Prostate gland (tissue), 2 donors: ENCODE results near the gene PRIMPOL. TPM values are rescaled to one million over a fixed set of nuclear protein-coding genes. Genes with fewer than 3 reads are reported as not detected.
"Not testable (repeated sequence)": the region's sequence is repeated elsewhere in the genome, so short reads cannot be mapped to it uniquely, and the experiment has no call there.

ENCODE experiments used
- DNase-seq: peaks from one replicate; pipeline ENCODE4 v3.0.0-alpha.2; 2019; ENCODE audit warnings: low spot score
- H3K27ac ChIP-seq, 2 donors: fragments of 200-600 bp; sonication (generic); 2 replicates each; pipeline ENCODE4 v1.5.1; 2017 to 2019
- H3K27me3 ChIP-seq: fragments of 200-600 bp; sonication (generic); replicated peaks from 2 replicates; pipeline ENCODE4 v1.5.1; 2019; ENCODE audit not compliant: insufficient read depth
- H3K36me3 ChIP-seq, 2 donors: fragments of 200-600 bp; sonication (generic); 1 replicate in 1 of 2; 2 replicates in 1 of 2; pipeline versions ENCODE4 v1.5.1 to v1.8.1; 2017 to 2019
- H3K4me1 ChIP-seq: fragments of 200-600 bp; sonication (generic); replicated peaks from 2 replicates; pipeline ENCODE4 v1.5.1; 2019
- H3K4me3 ChIP-seq, 2 donors: fragments of 200-600 bp; sonication (generic); 2 replicates each; pipeline ENCODE4 v1.5.1; 2017 to 2019
- H3K9me3 ChIP-seq: fragments of 200-600 bp; sonication (generic); 2 replicates; pipeline ENCODE4 v1.5.1; 2017
- POLR2A ChIP-seq: fragments of 450-650 bp; IDR thresholded peaks from one replicate; pipeline ENCODE4 v1.6.1; 2016; ENCODE audit warnings: antibody characterized with exemption, mild to moderate bottlenecking
- POLR2AphosphoS5 ChIP-seq: sonication (generic); formaldehyde crosslinking; IDR thresholded peaks from one replicate; pipeline ENCODE4 v1.6.1; 2017; ENCODE audit warnings: antibody characterized with exemption
- WGBS: methylation state at CpG from one replicate; pipeline ENCODE4 v1.1.5; 2018; 5-methylcytosine and 5-hydroxymethylcytosine counted together
- intact Hi-C: fragments of 100-400 bp; cut with DNase I; formaldehyde crosslinking; loops from one replicate; pipeline ENCODE4 v1.14.2; 2022
- total RNA-seq, 2 donors: library from RNA; depleted of rRNA; stranded (reverse); fragments of >200 nt; gene quantifications; one replicate each; pipeline ENCODE4 v1.1.0, GENCODE V29; 2016
- TF ChIP-seq, protein P1 (sequence below), 4 experiments: fragments of 200-600 bp in 2 of 4; fragments of 450-650 bp in 2 of 4; sonication (generic) in 2 of 4; IDR thresholded peaks; 1 replicate in 3 of 4; 2 replicates in 1 of 4; pipeline ENCODE4 v1.5.1; 2016 to 2019; ENCODE audit warnings: antibody characterized with exemption in 4 of 4, mild to moderate bottlenecking in 2 of 4, moderate library complexity in 2 of 4

Gene PRIMPOL
- total RNA-seq, 2 donors from 2014 or later = 14.3 to 28.6 TPM

DNA sequence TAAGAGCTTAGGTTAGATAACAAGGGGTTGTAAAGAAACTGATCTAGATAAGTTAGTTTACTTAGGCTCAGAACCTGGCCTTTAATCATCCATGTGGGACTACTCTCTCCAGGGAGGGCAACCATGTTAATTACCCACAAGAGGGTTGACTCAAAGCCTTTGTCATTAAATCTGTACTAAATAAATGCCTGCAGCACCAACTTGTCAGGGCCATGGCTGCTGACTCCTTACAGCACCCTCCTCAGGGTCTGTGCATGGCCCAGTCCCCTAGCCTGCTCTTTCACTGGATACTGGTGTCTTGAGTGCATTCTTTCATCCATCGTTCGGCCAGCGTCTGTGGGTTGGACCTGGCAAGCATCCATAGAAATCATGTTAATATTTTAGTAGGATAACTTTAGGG lies 35.0 kb upstream of the PRIMPOL start:
- TF ChIP-seq, protein P1, sequence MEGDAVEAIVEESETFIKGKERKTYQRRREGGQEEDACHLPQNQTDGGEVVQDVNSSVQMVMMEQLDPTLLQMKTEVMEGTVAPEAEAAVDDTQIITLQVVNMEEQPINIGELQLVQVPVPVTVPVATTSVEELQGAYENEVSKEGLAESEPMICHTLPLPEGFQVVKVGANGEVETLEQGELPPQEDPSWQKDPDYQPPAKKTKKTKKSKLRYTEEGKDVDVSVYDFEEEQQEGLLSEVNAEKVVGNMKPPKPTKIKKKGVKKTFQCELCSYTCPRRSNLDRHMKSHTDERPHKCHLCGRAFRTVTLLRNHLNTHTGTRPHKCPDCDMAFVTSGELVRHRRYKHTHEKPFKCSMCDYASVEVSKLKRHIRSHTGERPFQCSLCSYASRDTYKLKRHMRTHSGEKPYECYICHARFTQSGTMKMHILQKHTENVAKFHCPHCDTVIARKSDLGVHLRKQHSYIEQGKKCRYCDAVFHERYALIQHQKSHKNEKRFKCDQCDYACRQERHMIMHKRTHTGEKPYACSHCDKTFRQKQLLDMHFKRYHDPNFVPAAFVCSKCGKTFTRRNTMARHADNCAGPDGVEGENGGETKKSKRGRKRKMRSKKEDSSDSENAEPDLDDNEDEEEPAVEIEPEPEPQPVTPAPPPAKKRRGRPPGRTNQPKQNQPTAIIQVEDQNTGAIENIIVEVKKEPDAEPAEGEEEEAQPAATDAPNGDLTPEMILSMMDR (IDR thresholded peaks at IDR 0.05) = no peak
- TF ChIP-seq POLR2AphosphoS5 = no peak
- TF ChIP-seq POLR2A = no peak
- H3K9me3 ChIP-seq = no peaks in the 10 kb centered on the region
- no peaks in the 10 kb centered on the region for H3K4me1 ChIP-seq
- H3K27ac ChIP-seq = no peak overlapping the region
- H3K4me3 ChIP-seq = no peak overlapping the region
- intact Hi-C loops = no loop called here
- 94% methylated on average over 3 of the region's 3 CpGs for WGBS
- H3K27me3 ChIP-seq = no peaks in the 10 kb centered on the region
- no peak for DNase-seq
- H3K36me3 ChIP-seq = no peaks in the 10 kb centered on the region

DNA sequence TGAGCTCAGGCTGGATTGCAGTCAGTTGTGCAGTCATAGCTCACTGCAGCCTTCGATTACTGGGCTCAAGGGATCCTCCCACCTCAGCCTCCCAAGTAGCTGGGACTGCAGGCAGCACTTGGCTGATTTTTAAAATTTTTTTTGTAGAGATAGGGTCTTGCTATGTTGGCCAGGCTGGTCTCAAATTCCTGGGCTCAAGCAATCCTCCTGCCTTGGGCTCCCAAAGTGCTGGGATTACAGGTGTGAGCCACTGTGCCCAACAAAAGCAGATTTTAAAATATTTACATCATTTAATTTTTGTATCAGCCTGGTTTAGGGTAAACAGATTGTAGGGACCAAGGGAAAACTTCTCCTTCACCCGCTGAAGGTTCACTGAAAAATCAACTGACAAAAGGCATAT lies 33.4 kb upstream of the PRIMPOL start:
- H3K4me1 ChIP-seq, intact Hi-C loops, H3K27me3 ChIP-seq, DNase-seq, H3K4me3 ChIP-seq, H3K27ac ChIP-seq, H3K36me3 ChIP-seq, H3K9me3 ChIP-seq: not testable (repeated sequence)
- WGBS = 88% methylated on average over 2 of the region's 2 CpGs

DNA sequence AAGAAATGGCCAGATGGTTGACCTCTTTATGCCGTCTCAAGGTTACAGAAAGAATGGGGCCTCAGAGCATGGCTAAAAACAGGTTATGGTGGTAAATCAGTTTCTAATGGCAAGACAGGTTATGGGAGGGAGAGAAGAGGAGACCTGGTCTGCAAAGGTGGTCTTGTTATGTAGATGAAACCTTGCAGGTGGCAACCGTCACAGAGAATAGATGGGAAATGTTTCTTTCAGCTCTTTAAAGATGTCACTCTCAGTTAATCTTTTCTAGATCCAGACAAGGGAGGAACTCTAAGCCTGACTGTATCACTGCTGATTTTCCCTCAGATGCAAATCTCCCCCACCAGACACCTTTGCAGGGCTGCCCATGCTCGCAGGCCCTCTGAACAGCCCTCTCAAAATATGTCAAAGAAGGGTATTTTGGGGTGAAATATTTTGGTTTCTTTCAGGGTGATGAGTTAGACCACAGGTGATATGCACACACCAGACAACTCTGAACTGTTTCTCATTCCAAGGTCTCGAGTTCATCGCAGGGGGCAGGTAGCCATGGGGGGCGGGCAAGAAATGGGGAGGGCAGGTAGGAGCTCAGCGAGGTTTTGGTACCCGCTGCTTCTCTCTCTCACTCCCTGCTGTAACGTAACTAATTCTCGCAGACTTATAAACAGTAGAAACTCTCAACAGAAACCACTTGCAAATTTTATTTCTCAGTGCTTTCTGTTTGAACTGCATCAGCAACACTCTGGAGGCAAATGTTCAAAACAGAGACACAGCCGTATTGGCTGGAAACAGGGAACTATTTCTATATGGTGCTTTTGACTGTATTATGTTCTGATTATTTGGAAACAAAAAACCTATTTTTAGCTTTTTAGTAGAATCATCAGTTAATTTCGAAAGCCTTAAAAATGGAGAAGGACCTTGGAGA lies 32.6 kb upstream of the PRIMPOL start:
- intact Hi-C loops = no loop called here
- no peak for DNase-seq
- Histone ChIP-seq H3K36me3 (no peaks in the 10 kb centered on the region), H3K27ac (no peak overlapping the region), H3K9me3 (no peaks in the 10 kb centered on the region), H3K4me1 (no peaks in the 10 kb centered on the region), H3K4me3 (no peak overlapping the region), H3K27me3 (no peaks in the 10 kb centered on the region)
- 85% methylated on average over 12 of the region's 12 CpGs for WGBS
- TF ChIP-seq, protein P1 (IDR thresholded peaks at IDR 0.05) = no peak
- no peak for TF ChIP-seq POLR2A
- TF ChIP-seq POLR2AphosphoS5 = no peak

DNA sequence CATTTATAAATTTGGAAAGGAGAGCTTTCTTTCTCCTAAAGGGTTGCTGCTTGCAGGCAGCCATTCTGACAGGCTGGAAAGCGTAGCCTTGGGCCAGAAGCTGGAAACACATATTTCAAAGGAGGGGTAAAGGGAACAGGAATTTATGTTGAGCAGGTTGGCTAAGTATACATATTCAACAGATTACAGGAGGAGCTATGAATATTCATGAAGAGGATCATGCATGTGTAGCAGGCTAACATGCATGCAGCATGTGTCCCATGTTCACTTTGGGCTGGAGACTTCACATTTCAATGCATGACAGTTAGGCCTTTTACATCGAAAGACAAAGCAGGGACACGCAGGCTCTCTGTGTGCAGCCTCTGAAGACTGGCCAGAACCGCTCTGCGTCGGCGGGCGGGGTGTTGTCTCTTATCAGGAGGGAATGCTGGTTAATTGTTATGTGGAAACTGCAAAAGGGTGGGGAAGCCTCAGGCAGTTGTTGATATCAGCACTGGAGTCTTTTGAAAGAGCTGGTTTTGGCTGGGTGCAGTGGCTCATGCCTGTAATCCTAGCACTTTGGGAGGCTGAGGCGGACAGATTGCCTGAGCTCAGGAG lies 31.8 kb upstream of the PRIMPOL start:
- no peak overlapping the region for H3K27ac ChIP-seq
- H3K36me3 ChIP-seq = no peaks in the 10 kb centered on the region
- no peak overlapping the region for H3K4me3 ChIP-seq
- TF ChIP-seq POLR2A (no peak), POLR2AphosphoS5 (no peak)
- TF ChIP-seq, protein P1 (IDR thresholded peaks at IDR 0.05) = no peak
- 94% methylated on average over 9 of the region's 9 CpGs for WGBS
- no peaks in the 10 kb centered on the region for H3K4me1 ChIP-seq
- H3K27me3 ChIP-seq = no peaks in the 10 kb centered on the region
- no peak for DNase-seq
- intact Hi-C loops = no loop called here
- no peaks in the 10 kb centered on the region for H3K9me3 ChIP-seq

DNA sequence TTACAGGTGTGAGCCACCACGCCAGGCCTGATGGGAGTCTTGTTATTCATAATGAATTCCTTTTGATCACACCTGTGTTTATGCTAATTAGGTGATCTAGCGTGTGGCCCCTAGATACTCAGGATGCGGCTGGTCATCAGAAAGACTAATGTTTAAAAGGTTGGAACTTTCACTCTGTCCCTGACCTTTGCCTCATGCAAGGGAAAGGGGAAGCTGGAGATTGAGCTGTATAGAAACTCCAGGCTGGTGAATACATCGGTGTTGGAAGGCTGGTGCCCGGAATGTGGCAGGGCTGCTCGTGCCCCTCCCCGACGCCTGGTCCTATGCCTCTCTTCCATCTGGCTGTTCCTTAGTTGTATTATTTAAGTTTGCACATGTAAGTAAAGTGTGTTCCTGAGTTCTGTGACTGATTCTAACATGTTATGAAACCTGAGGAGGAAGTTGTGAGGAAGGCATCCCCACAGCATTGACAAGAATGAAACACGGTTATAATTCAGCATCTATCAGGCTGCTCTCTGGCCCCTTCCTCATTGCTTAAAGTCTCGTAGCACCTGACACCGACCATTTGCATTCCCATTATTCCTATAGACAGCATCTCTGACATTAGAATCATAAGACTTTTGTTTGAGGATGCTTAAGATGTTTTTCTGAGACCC lies 29.2 kb upstream of the PRIMPOL start:
- intact Hi-C loops = no loop called here
- Histone ChIP-seq H3K4me3 (no peak overlapping the region), H3K27ac (no peak overlapping the region), H3K27me3 (no peaks in the 10 kb centered on the region), H3K36me3 (no peaks in the 10 kb centered on the region), H3K4me1 (no peaks in the 10 kb centered on the region), H3K9me3 (no peaks in the 10 kb centered on the region)
- DNase-seq = no peak
- no peak for TF ChIP-seq POLR2AphosphoS5
- TF ChIP-seq, protein P1 (IDR thresholded peaks at IDR 0.05) = no peak
- TF ChIP-seq POLR2A = no peak
- 89% methylated on average over 11 of the region's 11 CpGs for WGBS
